ENCODE measurements around the gene CAVIN4. TPM values are rescaled to one million over a fixed set of nuclear protein-coding genes. Genes with fewer than 3 reads are reported as not detected.

CAVIN4 gene
- total RNA-seq, 1 experiment from 2014 or later, result 1.3 TPM

DNA sequence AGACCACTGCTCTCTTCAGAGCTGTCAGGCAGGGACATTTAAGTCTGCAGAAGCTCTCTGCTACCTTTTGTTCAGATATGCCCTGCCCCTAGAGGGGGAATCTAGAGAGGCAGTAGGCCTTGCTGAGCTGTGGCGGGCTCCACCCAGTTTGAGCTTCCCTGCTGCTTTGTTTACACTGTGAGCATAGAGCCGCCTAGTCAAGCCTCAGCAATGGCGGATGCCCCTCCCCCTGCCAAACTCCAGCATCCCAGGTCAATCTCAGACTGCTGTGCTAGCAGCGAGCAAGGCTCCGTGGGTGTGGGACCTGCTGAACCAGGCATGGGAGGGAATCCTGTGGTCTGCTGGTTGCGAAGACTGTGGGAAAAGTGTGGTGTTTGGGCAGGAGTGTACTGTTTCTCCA lies 59.9 kb downstream of the CAVIN4 start:
- Histone ChIP-seq H4K20me1 (ENCODE audit: insufficient read depth) (0 out of 2 replicates have a peak, but pooled peaks cover 3% of the 10 kb centered on the region), H3K4me3 (no peak overlapping the region), H3K4me1 (replicated peaks; ENCODE audit: insufficient read depth) (no peaks in the 10 kb centered on the region), H3K4me2 (no peak overlapping the region), H3K9me3 (ENCODE audit: insufficient read depth, low read depth) (no peaks in the 10 kb centered on the region), H3K36me3 (ENCODE audit: low read depth) (no peaks in the 10 kb centered on the region), H3K27ac (no peak overlapping the region), H3F3A (ENCODE audit: insufficient read depth, low read depth) (no peaks in the 10 kb centered on the region), H2AFZ (no peak overlapping the region), H3K27me3 (ENCODE audit: insufficient read depth, low read depth) (peaks cover 9% of the 10 kb centered on the region; the same call in 1 of the 2 replicates), H3K79me2 (ENCODE audit: low read depth) (no peaks in the 10 kb centered on the region), H3K9me2 (ENCODE audit: insufficient read depth) (no peaks in the 10 kb centered on the region)
- peak in 1 of 2 experiments; percentile 16 for DNase-seq
- ChIA-PET POLR2A (ENCODE audit: unreplicated experiment) (no interaction called here), CTCF (no interaction called here)
- intact Hi-C loops (cut with micrococcal nuclease; ENCODE audit: unreplicated experiment), result no loop called here
- TF ChIP-seq, protein P1, sequence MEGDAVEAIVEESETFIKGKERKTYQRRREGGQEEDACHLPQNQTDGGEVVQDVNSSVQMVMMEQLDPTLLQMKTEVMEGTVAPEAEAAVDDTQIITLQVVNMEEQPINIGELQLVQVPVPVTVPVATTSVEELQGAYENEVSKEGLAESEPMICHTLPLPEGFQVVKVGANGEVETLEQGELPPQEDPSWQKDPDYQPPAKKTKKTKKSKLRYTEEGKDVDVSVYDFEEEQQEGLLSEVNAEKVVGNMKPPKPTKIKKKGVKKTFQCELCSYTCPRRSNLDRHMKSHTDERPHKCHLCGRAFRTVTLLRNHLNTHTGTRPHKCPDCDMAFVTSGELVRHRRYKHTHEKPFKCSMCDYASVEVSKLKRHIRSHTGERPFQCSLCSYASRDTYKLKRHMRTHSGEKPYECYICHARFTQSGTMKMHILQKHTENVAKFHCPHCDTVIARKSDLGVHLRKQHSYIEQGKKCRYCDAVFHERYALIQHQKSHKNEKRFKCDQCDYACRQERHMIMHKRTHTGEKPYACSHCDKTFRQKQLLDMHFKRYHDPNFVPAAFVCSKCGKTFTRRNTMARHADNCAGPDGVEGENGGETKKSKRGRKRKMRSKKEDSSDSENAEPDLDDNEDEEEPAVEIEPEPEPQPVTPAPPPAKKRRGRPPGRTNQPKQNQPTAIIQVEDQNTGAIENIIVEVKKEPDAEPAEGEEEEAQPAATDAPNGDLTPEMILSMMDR (conservative IDR thresholded peaks at IDR 0.05), result no peak
- TF ChIP-seq EZH2 (IDR thresholded peaks at IDR 0.05; ENCODE audit: low read depth), result no peak
- BruUV-seq (replicated peaks), result no TSS peak

Other genes starting within 250 kb of the CAVIN4 start
- gene TEX10, start 225.1 kb upstream of the CAVIN4 start, total RNA-seq (2021), result 21.6 and 29.0 TPM in 2 replicates
- 40.0 and 53.2 TPM in 2 replicates for gene MSANTD3, start 150.9 kb upstream of the CAVIN4 start, total RNA-seq (2021)
- 1.1 and 1.7 TPM in 2 replicates for gene TMEFF1, start 104.9 kb upstream of the CAVIN4 start, total RNA-seq (2021)